IPS-NIHi11 (cell line): ENCODE results near the gene BICRA.
"Not testable (repeated sequence)": the region's sequence is repeated elsewhere in the genome, so short reads cannot be mapped to it uniquely, and the experiment has no call there.

Experiments used
- DNase-seq: peaks from one replicate; pipeline ENCODE4 v3.0.0; 2012; ENCODE audit warnings: mixed read lengths, low spot score

Gene BICRA

DNA sequence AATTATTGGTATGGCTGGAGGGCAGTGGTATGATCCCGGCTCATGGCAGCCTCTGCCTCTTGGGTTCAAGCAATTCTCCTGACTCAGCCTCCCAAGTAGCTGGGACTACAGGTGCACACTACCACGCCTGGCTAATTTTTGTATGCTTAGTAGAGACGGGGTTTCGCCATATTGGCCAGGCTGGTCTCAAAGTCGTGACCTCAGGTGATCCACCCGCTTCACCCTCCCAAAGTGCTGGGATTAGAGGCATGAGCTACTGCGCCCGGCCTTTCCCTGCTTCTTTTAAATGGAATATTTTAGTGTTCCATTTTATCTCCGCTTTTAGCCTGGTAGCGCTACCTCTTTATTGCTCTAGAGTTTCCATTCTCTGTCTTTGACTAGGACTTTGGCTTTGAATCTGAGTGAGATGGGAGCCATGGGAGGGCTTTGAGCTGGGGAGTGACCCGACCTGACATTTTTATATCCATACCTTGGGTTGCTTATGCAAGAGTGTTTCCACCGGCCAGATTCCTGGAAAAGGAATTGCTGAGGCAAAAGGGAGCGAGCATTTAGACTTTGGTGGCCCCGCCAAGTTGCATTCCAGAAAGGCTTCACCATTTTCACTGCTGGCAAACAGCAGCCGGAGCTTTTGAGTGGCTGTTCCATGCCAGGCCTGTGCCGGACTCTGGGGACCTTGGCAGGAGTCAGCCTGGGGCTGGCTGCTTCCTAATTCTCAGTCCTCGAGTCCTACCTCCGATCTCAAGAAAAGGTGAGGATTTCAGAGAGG, 22.9 kb downstream of the BICRA start:
- DNase-seq, result no peak

DNA sequence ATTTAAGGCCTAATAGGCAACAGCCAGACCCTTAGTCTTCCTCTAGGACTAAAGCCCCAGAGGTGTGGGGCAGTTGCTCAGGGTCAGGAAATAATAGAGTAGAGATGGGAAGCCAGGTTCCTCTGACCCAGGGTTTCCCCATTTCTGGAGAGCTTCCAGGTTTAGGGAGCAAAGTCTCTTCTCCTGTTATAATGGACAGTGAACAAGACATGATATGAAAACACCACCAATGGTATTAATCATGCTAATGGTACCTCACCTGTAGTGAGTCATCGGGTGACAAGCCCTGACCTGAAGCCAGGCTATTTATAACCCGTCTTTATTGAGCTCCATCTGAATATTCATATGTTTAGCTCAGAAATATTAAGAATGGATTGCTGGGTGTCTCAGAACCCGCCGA, 24.6 kb downstream of the BICRA start:
- DNase-seq, result no peak

DNA sequence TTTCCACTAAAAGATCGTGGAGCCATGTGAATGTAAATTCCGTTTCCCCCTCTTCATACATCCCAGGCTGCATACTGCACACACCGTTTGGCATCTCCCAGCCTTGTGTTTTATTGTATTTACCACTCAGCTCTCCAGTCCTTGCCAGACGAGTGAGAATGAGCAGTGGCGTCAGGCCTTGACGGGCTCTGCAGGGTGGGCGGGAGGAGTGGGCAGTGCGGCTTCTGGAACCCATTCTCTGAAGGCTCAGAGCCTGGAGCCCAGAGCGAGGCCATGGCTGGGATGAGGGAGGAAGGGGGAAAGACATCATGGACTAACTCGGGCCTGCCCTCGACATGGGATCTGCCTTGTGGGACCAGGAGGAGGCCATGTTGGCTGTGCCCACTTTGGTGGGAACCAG, 25.1 kb downstream of the BICRA start:
- no peak for DNase-seq

DNA sequence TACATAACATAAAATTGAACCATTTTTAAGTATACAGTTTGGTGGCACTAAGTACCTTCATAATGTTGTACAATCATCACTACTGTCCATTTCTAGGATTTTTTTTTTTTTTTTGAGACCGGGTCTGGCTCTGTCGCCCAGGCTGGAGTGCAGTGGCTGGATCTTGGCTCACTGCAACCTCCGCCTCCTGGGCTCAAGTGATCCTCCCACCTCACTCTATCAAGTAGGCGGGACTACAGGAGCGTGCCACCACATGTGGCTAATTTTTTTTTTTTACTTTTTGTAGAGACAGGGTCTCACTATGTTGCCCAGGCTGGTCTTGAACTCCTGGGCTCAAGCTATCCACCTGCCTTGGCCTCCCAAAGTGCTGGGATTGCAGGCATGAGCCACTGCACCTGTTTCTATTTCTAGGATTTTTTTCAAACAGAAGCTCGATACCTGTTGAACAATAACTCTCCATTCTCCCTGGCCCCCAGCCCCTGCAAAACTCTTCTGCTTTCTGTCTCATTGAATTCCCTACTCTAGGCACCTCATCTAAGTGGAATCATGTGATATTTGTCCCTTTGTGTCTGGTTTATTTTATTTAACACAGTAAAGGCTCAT, 26.3 kb downstream of the BICRA start:
- not testable (repeated sequence) for DNase-seq

DNA sequence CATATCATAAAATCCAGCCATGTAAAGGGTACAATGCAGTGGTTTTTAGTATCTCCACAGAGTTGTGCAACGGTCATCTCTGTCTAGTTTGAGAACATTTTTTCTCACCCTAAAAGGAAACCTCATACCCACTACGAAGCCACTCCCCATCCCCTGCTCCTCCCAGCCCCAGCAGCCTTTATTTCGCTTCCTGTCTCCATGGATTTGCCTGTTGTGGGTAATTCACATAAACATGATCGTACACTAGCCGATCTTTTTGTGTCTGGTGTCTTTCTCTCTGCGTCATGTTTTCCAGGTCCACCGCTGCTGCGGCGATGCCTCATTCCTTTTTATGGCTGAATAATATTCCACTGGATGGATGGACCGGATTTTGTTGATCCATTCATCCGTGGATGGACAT, 28.6 kb downstream of the BICRA start:
- no peak for DNase-seq

DNA sequence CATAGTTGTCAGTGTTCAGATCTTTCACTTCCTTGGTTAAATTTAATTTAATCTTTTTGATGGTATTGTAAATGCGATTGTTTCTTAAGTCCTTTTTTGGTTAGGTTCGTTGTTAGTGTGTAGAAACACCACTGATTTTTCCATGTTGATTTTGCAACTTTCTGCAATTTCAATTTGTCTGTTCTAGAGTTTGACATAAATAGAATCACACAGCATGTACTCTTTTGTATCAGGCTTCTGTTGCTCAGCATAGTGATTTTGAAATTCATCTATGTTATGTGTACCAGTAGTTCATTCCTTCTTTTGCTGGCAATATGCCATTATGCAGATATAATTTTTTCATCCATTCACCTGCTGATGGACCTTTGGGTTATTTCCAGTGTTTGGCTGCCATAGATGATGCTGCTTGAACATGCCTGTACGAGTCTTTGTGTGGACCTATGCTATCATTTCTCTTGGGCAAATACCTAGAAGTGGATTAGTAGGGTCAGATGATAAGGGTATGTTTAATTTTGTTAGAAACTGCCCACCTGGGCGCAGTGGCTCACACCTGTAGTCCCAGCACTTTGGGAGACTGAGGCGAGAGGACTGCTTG, 33.1 kb downstream of the BICRA start:
- DNase-seq, result no peak

DNA sequence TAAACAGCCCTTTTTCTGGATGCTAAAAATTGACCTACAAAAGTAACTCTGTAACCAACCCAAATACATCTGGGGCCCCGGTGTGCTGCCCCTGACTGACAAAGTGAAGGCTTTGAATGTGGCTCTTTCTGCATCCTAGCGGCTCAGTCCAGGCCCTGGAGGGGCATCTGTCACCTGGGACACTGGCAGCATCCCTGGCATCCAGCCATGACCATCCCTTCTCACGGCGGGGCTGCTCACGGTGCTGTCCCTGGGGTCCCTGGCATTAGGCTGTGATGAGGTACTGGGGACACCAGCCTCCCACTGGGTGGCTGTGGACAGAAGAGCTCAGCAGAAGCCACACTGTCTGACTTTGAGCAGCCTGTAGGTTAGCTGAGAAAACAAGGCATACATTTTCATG, 34.3 kb downstream of the BICRA start:
- DNase-seq, result no peak

DNA sequence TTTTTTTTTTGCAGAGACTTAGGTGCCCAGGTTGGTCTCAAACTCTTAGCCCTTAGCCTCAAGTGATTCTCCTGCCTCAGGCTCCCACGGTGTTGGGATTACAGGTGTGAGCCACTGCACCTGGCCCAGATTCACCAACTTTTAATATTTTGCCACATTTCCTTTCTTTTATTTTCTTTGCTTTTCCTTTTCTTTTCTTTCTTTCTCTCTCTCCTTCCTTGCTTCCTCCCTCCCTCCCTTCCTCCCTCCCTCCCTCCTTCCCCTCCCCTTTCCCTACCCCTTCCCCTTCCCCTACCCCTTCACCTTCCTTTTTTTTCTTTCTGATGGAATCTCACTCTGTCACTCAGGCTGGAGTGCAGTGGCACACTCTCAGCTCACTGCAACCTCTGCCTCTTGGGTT, 35.3 kb downstream of the BICRA start:
- no peak for DNase-seq

DNA sequence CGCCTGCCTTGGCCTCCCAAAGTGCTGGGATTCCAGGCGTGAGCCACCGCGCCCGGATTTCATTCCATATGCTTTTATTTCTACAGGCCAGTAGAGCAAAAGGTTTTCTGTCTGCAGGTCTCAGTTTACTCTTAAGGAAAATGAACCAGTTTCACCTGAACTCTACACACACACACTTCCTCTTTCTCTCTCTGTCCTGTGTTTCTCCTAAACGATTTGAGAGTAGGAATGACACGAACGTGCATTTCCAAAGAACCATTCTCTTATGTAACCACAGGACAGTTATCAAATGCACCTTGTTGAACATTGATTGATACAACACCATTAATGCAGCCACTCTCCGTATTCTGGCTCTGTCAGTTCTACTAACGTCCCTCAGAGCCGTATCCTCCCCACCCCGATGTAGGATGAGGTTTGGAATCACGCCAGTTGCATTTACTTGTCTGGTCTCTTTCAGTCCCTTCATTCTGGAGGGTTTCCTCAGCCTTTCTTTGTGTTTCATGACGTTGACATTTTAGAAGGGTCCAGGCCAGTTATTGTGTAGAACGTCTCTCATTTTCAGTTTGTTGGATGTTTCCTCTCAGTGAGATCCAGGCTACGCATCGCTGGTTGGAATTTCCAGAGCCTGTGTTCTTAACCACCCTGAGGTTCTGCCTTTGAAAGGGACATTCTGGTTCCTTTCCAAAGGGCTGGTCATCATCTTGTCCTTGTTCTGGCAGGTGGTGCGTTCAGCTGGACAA, 36.0 kb downstream of the BICRA start:
- no peak for DNase-seq

DNA sequence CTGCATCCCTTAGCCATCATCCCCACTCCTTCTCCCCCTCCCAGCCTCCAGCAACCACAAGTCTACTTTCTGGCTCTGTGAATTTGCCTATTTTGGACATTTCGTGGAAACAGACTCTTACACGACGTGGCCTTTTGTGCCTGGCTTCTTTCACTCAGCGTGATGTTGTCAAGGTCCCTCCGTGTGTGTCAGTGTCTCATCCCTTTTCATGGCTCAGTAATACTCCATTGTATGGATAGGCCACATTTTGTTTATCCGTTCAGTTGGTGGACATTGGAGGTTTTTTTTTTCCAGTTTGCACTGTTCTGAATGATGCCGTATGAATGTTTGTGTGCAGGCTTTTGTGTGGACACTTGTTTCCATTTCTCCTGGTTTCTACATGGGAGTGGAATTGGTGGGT, 38.0 kb downstream of the BICRA start:
- no peak for DNase-seq

DNA sequence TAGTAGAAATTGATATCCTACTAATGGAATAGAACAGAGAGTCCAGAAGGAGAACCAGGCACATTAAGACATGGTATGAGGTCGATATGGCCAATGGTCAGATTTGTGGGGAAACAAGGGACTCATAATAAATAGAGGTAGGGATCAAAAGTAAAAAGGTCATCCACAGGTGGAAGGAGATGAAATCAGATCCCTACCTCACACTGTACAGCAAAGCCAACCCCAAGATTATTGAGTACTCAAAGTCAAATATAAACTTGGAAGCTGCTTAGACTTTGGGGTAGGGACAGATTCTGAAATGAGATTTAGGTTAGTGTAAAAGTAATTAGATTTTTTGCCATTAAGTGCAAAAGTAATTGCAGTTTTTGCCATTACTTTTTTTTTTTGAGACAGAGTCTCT, 40.7 kb downstream of the BICRA start:
- no peak for DNase-seq

DNA sequence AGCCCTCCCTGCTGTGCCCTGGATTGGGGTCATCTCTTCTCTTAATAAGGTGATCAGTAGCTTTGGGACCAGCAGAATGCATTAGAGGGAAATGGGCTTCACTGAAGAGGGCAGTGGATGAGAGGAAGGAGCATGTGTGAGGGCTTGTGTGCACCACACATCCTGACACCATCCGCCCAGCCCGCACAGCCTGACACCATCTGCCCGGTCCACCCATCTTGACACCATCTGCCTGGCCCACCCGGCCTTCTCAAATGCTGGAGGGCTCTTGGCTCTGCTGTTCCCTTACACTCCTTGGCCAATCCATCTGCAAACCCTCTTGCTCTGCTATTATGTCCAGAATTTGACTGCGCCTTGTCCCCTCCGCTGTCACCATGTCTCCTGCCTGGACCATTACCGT, 41.8 kb downstream of the BICRA start:
- DNase-seq, result no peak

DNA sequence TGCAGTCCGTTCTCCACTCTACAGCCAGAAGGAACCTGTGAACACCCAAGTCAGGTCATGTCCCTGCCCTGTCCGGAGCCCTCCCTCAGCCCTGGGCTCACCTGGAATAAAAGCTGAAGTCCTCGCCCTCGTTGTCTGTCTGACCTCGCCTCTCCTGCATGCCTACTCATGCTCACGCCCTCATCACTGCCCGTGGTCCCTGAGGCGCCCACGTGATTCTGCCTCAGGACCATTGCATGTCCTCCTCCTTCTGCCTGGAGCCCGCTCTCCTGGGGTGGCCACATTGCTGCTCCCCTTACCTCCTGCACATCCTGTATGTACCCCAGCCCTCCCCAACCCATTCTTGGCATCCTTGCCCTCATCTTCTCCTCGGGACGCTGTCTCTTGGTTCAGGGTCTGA, 42.2 kb downstream of the BICRA start:
- DNase-seq, result no peak

DNA sequence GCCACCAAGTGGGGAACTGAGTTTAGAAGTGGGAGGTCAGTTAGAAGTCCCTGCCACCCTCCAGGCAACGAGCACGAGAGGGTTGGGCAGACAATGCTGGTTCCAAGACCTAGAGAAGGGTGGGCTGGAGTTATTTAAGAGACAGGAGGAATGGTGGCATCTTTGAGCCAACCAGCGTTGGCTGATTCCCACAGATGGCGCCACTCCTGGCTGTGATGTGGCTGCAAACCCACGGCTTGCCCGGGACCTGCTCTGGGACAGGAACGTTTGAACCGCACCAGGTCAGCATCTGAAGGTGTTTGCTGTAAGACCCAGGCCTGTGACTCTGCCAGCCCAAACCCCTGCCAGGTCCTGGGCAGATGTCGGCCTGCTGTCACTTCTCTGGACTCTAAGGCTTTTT, 42.8 kb downstream of the BICRA start:
- no peak for DNase-seq

DNA sequence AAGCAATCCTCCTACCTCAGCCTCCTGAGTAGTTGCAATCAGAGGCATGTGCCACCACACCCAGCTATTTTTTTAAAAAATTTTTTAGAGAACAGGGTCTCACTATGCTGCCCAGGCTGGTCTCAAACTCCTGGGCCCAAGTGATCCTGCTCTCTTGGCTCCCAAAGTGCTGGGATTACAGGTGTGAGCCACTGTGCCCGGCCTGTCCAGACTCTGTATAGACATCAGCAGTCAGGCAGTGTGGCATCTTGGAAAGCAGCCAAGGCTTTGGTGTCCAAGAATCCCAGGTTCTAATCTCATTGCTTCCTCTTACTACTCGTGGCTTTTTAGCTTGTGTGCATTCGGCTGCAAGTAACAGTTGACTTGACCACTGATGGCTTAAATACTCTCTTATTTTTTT, 43.4 kb downstream of the BICRA start:
- DNase-seq, result no peak

DNA sequence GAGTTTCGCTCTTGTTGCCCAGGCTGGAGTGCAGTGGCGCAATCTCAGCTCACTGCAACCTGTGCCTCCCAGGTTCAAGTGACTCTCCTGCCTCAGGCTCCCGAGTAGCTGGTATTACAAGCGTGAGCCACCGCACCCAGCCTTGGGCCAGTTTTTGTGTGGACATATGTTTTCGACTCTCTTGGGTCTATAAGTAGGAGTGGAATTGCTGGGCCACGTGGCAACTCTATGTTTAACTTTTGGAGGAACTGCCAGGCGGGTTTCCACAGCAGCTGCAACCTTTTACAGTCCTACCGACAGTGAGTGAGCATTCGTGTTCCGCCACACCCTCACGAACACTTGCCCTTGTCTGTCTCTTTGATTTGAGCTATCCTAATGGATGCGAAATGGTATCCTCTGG, 44.9 kb downstream of the BICRA start:
- no peak for DNase-seq

DNA sequence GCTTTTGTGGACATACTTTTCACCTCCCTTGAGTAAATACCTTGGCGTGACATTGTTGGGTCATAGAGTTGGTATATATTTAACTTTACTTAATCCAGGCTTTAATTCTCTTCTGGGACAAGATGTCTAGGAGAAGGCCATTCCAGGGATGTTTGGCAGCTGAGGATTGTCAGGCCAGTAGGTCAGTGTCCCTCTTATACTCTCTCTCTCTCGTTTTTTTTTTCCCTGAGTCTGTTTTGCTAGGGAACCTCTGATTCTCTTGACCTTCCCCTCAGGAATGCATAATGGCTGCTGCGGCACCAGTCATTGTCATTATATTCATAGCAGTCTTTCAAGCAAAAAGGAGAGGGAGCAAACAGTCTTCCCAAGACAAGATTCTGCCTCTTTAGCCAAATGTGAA, 48.8 kb downstream of the BICRA start:
- DNase-seq, result no peak

DNA sequence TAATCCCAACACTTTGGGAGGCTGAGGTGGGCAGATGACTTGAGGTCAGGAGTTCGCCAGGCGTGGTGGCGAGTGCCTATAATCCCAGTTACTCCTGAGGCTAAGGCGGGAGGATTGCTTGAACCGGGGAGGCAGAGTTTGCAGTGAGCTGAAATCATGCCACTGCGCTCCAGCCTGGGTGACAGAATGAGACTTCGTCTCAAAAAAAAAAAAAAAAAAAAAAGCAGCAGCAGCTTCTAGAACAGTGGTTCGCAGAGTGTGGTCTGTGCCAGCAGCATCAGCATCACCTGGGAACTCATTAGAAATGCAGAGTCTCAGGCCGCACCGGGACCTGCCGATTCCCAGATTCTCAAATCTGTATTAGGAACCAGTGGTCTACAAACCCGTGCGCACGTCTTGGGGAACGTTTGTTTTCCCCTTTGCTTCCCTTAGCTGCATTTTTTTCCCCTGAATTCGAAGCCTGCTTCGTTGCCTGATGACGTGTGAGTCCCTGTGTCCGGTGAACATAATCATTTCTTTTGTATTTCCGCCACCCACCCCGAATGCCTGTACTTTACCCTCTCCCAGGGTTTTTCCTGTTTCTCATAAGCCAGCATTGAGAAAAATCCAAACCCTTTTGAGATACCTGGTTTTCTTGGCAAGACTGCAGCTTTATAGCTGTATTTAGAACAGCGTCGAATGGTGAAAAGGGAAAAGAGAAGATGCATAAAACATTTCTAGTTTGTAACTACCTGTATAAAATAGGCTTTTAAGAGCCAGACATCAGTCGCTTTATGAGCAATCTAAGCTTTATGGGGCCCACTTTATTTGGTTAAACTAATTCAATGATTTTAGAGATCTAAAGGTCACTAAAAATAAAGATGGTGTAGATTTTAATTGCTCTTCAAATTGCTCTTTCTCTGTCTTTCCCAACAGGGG, 49.8 kb downstream of the BICRA start:
- no peak for DNase-seq

DNA sequence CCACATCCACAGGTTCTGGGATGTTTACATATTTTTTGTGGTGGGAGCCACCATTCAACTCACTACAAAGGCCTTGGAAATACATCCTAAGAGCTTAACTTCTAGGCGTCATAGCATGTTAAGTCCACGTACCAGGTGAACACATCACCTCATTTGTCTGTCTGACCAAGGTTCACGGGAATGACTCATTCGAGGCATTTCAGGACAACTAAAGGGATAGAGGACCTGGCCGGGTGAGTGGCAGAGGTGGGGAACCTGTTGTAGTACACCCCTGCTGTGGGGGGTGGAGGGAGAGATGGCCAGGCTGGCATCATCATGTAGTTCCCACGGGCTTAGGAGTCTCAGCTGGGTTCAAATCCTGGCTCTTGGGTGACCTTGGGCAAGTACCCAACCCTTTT, 51.5 kb downstream of the BICRA start:
- no peak for DNase-seq

DNA sequence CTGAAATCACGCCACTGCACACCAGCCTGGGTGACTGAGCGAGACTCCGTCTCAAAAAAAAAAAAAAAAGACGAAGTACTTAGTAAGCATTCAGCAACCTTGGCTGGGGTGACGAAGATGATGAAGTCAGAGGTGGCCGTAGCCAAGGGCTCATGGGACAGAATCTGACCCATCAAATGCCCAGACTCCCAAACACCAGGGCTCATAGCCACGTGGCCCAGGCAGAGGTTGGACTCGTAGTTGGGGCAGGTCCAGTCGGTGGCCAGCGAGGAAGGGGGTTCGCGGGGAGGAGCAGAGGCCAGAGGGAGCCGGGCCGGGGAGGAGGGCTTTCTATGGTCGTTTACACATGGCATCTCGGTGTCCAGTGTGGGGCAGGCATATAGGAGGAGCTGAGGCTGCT, 52.2 kb downstream of the BICRA start:
- no peak for DNase-seq

DNA sequence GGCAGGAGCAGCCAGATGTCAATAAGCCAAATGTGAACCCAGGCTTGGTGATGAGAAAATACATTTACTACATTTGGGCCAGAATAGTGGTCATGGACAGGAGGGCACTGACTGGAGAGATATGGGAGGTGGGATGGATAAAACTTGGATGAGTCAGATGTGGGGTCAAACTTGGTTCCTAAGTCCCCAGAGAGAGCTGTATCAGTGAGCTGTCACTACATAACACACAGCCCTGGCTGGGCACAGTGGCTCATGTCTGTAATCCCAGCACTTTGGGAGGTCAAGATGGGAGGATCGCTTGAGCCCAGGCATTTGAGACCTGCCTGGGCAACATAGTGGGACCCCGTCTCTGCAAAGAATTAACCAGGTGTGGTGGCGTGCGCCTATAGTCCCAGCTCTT, 52.7 kb downstream of the BICRA start:
- no peak for DNase-seq

DNA sequence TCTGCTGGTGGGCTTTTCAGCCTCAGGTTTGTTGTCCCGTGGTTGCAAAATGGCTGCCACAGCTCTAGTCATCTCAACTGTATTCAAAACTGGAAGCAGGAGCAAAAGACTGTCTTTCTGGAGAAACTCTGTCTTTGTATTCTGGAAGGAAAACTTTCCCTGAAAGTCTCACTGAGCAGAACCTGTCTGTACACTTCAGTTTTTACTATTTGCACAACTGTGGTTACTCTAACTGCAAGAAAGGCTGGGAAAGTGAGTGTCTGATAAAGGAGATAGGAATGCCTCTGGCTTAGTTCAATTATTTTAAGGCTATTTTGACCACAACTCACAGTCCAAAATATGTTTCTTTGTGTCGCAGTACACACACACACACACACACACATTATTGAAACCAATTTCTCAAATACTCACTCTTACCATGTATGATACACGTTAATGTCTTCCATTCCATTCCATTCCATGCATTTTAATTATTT, 54.5 kb downstream of the BICRA start:
- no peak for DNase-seq
